Fibroblast of the aortic adventitia (primary cell): ENCODE results near the gene DCC. TPM values are rescaled to one million over a fixed set of nuclear protein-coding genes. Genes with fewer than 3 reads are reported as not detected.

Source experiments
- DNase-seq: peaks from one replicate; pipeline ENCODE4 v3.0.0-alpha.2; 2010; ENCODE audit warnings: low read depth
- H3K4me3 ChIP-seq: 2 replicates; pipeline ENCODE4 v1.5.1; 2011; ENCODE audit warnings: low read depth, mild to moderate bottlenecking, control low read depth, low read length, moderate library complexity
- CTCF ChIP-seq: IDR thresholded peaks from 2 replicates; pipeline ENCODE4 v1.5.1; 2011; ENCODE audit warnings: mild to moderate bottlenecking, low read length, control low read depth, inconsistent platforms; ENCODE audit not compliant: insufficient read depth
- total RNA-seq: library from RNA; depleted of rRNA; stranded (reverse); fragments of >200 nt; gene quantifications from 2 replicates; pipeline ENCODE4 v1.2.3, GENCODE V29; 2012; ENCODE audit warnings: low replicate concordance

The DCC gene
- total RNA-seq, 1 donor: 0.09 TPM

DNA sequence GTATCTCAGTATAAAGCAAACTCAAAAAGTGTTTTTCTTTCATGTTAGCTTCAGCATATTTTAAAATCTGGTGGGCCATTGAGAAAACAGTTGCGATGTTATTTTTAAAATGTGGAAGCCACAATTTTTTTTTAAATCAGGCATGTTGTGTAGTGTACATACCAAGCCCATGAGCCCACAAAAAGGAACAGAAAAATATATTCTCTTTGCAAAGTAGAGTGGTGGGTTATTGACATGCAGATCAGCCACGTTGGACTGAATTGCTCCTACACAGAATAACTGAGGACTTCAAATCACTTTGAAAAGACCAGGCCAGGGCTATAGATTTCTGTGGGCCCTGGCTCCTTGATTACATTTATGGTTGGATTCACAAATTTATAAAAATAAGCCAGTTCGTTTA is 774.4 kb downstream of the DCC start:
- H3K4me3 ChIP-seq: no peak overlapping the region
- TF ChIP-seq CTCF: no peak
- DNase-seq: no peak

- peak; percentile 2 for DNase-seq
- peak overlapping the region; percentile 19 for H3K4me3 ChIP-seq
- no peak for TF ChIP-seq CTCF
These were observed 776.0 kb downstream of the DCC start for GRCh38 chr18:53115876-53116585.

DNA sequence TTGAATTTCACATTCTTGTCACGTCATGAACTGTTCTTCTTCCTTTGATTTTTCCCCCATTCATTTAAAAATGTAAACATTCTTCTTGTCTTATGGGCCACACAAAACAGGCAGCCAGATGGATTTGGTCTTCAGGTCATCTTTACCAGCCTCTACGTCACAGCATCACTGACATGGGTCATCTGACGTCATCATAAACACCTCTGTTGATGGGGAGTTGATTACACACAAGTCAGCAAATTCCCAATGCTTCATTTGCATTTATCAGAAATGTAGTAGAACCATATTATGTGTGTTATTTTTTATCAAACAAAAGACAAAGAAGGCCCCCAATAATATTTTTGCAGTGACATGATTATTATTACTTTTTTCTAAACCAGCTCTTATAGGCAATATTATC is 777.9 kb downstream of the DCC start:
- DNase-seq: no peak
- TF ChIP-seq CTCF: no peak

DNA sequence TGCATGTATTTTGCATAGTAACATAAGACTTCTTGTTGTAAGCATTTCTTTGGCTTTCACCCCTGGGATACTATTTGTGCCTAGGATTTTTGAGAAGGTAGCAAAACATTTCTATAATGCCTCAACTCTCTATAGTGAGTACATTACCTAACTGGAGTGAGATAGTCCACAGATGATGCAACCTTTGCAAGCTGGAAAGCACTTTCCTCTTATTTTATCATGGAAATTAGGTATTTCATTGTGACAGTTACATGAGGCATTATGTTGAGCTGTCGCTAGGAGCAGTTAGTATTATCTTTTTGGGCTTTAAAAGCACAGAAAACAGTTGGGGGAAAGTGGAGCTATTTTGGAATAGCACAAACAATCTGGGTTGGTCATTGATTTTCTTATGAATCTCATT is 786.2 kb downstream of the DCC start:
- no peak for DNase-seq
- no peak for TF ChIP-seq CTCF
- H3K4me3 ChIP-seq: no peak overlapping the region

More for the DNA sequence above, 777.9 kb downstream of the DCC start:
- no peak overlapping the region for H3K4me3 ChIP-seq

DNA sequence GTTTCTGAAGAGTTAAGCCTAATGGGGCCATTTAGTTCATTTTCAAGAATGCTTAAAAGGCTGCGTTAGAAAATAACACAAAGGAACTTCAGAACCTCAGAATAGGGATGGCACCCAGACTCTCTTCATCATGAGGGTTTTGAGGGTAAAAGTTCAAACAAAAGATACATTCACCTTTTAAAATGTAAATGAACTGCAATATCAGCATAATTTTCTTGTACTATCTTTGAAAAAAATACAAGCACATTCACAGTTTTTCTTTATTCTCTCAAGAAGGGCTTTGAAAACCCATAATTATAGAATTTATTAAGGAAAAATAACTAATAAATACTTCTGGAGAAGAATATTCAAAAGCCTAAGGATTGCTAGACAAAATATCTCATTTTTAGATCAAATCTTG is 791.0 kb downstream of the DCC start:
- no peak overlapping the region for H3K4me3 ChIP-seq
- DNase-seq: no peak
- no peak for TF ChIP-seq CTCF

DNA sequence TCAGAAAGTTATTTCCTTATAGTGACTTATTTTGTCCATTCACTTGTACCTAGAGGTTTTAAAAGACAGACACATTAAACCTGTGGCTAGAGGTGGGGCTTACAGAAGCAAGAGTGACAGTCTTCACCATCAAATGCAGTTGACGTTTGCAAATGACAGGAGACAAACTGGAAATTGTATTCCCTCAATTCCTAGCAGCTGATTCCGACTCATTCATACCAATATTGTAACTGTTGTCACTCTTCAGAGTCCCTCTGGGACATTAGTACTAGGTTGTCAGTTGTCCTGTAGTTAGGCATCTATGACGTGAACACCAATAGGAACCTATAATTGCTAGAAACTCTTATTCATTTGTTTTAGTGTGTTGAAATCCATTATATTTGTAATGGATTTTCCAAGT is 794.7 kb downstream of the DCC start:
- TF ChIP-seq CTCF: no peak
- no peak for DNase-seq

GRCh38 chr18:53135654-53136053 is 795.7 kb downstream of the DCC start:
- TF ChIP-seq CTCF: no peak
- no peak for DNase-seq
- no peak overlapping the region for H3K4me3 ChIP-seq

More for the DNA sequence above, 794.7 kb downstream of the DCC start:
- no peak overlapping the region for H3K4me3 ChIP-seq
